H9 (cell line): Measurements from ENCODE around the gene EML1. TPM values are rescaled to one million over a fixed set of nuclear protein-coding genes. Genes with fewer than 3 reads are reported as not detected.
A peak's percentile ranks its signal among the peaks of the same experiment; 100 is the strongest.

Experiments
- DNase-seq: peaks from one replicate; pipeline ENCODE4 v3.0.0-alpha.2; 2017
- H2AFZ ChIP-seq: one replicate; pipeline ENCODE4 v1.6.1; 2013; ENCODE audit warnings: mild to moderate bottlenecking, low read length, control low read depth, moderate library complexity
- H2AK5ac ChIP-seq: 2 replicates; pipeline ENCODE4 v1.6.1; 2013; ENCODE audit warnings: low read length, control low read depth, mixed read lengths; ENCODE audit not compliant: insufficient read length
- H2BK120ac ChIP-seq: one replicate; pipeline ENCODE4 v1.6.1; 2013; ENCODE audit warnings: low read depth, mild to moderate bottlenecking, low read length, control low read depth, inconsistent platforms; ENCODE audit not compliant: poor library complexity, severe bottlenecking
- H2BK12ac ChIP-seq: 2 replicates; pipeline ENCODE4 v1.6.1; 2013; ENCODE audit warnings: low read length, control low read depth, mixed read lengths, low read depth; ENCODE audit not compliant: insufficient read length
- H2BK15ac ChIP-seq: 2 replicates; pipeline ENCODE4 v1.6.1; 2013; ENCODE audit warnings: low read depth, low read length, control low read depth
- H2BK20ac ChIP-seq: one replicate; pipeline ENCODE4 v1.6.1; 2013; ENCODE audit warnings: low read depth, mild to moderate bottlenecking, low read length, control low read depth, inconsistent platforms; ENCODE audit not compliant: poor library complexity, severe bottlenecking
- H2BK5ac ChIP-seq: 2 replicates; pipeline ENCODE4 v1.6.1; 2013; ENCODE audit warnings: low read length, control low read depth, mixed read lengths; ENCODE audit not compliant: insufficient read length
- H3K14ac ChIP-seq: 2 replicates; pipeline ENCODE4 v1.6.1; 2013; ENCODE audit warnings: low read length, control low read depth; ENCODE audit not compliant: insufficient read depth
- H3K18ac ChIP-seq: 2 replicates; pipeline ENCODE4 v1.6.1; 2013; ENCODE audit warnings: low read depth, mild to moderate bottlenecking, mixed read lengths, low read length, control low read depth; ENCODE audit not compliant: insufficient read length
- H3K23ac ChIP-seq: 2 replicates; pipeline ENCODE4 v1.6.1; 2013; ENCODE audit warnings: low read length, control low read depth, mixed read lengths, low read depth; ENCODE audit not compliant: insufficient read length
- H3K23me2 ChIP-seq: 2 replicates; pipeline ENCODE4 v1.6.1; 2013; ENCODE audit warnings: low read depth, mild to moderate bottlenecking, mixed read lengths, low read length, control low read depth; ENCODE audit not compliant: insufficient read length, poor library complexity, severe bottlenecking
- H3K27ac ChIP-seq: 2 replicates; pipeline ENCODE4 v1.5.1; 2013; ENCODE audit warnings: low read length, control low read depth, mixed read lengths, low read depth; ENCODE audit not compliant: insufficient read length
- H3K27me3 ChIP-seq: 2 replicates; pipeline ENCODE4 v1.6.1; 2013; ENCODE audit warnings: low read length, control low read depth, inconsistent platforms; ENCODE audit not compliant: insufficient read depth
- H3K4ac ChIP-seq: 2 replicates; pipeline ENCODE4 v1.6.1; 2013; ENCODE audit warnings: low read depth, mild to moderate bottlenecking, control low read depth, inconsistent platforms, low read length, moderate library complexity
- H3K4me1 ChIP-seq: 2 replicates; pipeline ENCODE4 v1.6.1; 2013; ENCODE audit warnings: low read length, control low read depth, inconsistent platforms; ENCODE audit not compliant: insufficient read depth
- H3K4me2 ChIP-seq: 2 replicates; pipeline ENCODE4 v1.6.1; 2013; ENCODE audit warnings: low read length, control low read depth, mixed read lengths; ENCODE audit not compliant: insufficient read length, insufficient read depth
- H3K56ac ChIP-seq: 2 replicates; pipeline ENCODE4 v1.6.1; 2013; ENCODE audit warnings: low read depth, mild to moderate bottlenecking, mixed read lengths, low read length, control low read depth; ENCODE audit not compliant: insufficient read length
- H3K79me1 ChIP-seq: 2 replicates; pipeline ENCODE4 v1.6.1; 2013; ENCODE audit warnings: low read depth, mild to moderate bottlenecking, moderate library complexity, low read length, control low read depth, inconsistent platforms; ENCODE audit not compliant: insufficient read depth, poor library complexity, severe bottlenecking
- H3K79me2 ChIP-seq: 2 replicates; pipeline ENCODE4 v1.6.1; 2013; ENCODE audit warnings: low read length, control low read depth, inconsistent platforms; ENCODE audit not compliant: insufficient read depth
- H3K9ac ChIP-seq: 2 replicates; pipeline ENCODE4 v1.6.1; 2013; ENCODE audit warnings: low read length, control low read depth, mixed read lengths; ENCODE audit not compliant: insufficient read length; ENCODE audit errors: extremely low read depth
- H3K9me3 ChIP-seq: one replicate; pipeline ENCODE4 v1.6.1; 2013; ENCODE audit warnings: low read depth, low read length, inconsistent platforms; ENCODE audit not compliant: control insufficient read depth
- H3T11ph ChIP-seq: one replicate; pipeline ENCODE4 v1.6.1; 2013; ENCODE audit warnings: mild to moderate bottlenecking, low read length, control low read depth, inconsistent platforms
- H4K20me1 ChIP-seq: one replicate; pipeline ENCODE4 v1.6.1; 2013; ENCODE audit not compliant: control insufficient read depth, insufficient read length, insufficient read depth
- H4K5ac ChIP-seq: 2 replicates; pipeline ENCODE4 v1.6.1; 2013; ENCODE audit warnings: low read depth, mild to moderate bottlenecking, mixed read lengths, low read length, control low read depth; ENCODE audit not compliant: insufficient read length
- H4K8ac ChIP-seq: replicated peaks from 2 replicates; pipeline ENCODE4 v1.6.1; 2013; ENCODE audit warnings: low read length, control low read depth, mixed read lengths, low read depth; ENCODE audit not compliant: insufficient read length
- H4K91ac ChIP-seq: 2 replicates; pipeline ENCODE4 v1.6.1; 2013; ENCODE audit warnings: low read depth, mild to moderate bottlenecking, moderate library complexity, mixed read lengths, low read length, control low read depth; ENCODE audit not compliant: insufficient read length
- H3K27ac Mint-ChIP-seq, 3 experiments: 2 replicates in 2 of 3; 3 replicates in 1 of 3; pipeline ENCODE4 v1.8.0; 2020 to 2021; ENCODE audit warnings: mixed read lengths in 3 of 3, mild to moderate bottlenecking in 1 of 3, moderate library complexity in 1 of 3
- H3K27me3 Mint-ChIP-seq: 2 replicates; pipeline ENCODE4 v1.8.0; 2021; ENCODE audit warnings: low read depth, mild to moderate bottlenecking, moderate library complexity, mixed read lengths
- H3K36me3 Mint-ChIP-seq, 3 experiments: 2 replicates in 2 of 3; 3 replicates in 1 of 3; pipeline ENCODE4 v1.8.0; 2020 to 2021; ENCODE audit warnings: low read depth in 3 of 3, mixed read lengths in 3 of 3; ENCODE audit not compliant: insufficient read depth in 1 of 3
- H3K4me1 Mint-ChIP-seq, 2 experiments: 2 replicates each; pipeline ENCODE4 v1.8.0; 2020; ENCODE audit warnings: mixed read lengths in 2 of 2
- H3K4me3 Mint-ChIP-seq, 2 experiments: 2 replicates in 1 of 2; 3 replicates in 1 of 2; pipeline ENCODE4 v1.8.0; 2020 to 2021; ENCODE audit warnings: mild to moderate bottlenecking in 2 of 2, mixed read lengths in 2 of 2, moderate library complexity in 1 of 2
- H3K9me3 Mint-ChIP-seq, 2 experiments: 2 replicates in 1 of 2; 3 replicates in 1 of 2; pipeline ENCODE4 v1.8.0; 2020; ENCODE audit warnings: mild to moderate bottlenecking in 2 of 2, mixed read lengths in 2 of 2, moderate library complexity in 1 of 2
- WGBS: extraction: QIAGEN DNeasy Blood & Tissue Kit; methylation state at CpG from one replicate; pipeline ENCODE4 v1.1.7; 2013; ENCODE audit warnings: missing lambda C conversion rate, low lambda C conversion rate, mixed read lengths; ENCODE audit not compliant: insufficient read length; ENCODE audit errors: extremely low coverage; 5-methylcytosine and 5-hydroxymethylcytosine counted together
- total RNA-seq: library from RNA; stranded (reverse); gene quantifications from 2 replicates; pipeline ENCODE4 v1.2.1, GENCODE V29; 2021
- TF ChIP-seq, protein P1 (sequence below): fragments of 200-600 bp; sonication (generic); conservative IDR thresholded peaks from 3 replicates; pipeline ENCODE4 v1.8.0; 2021; ENCODE audit warnings: antibody characterized with exemption, mild to moderate bottlenecking

Gene EML1
- total RNA-seq, 1 experiment from 2014 or later = 16.7 TPM

GRCh38 chr14:99821519-99822508 lies 28.6 kb downstream of the EML1 start:
- H3K23ac ChIP-seq = no peak overlapping the region
- no peak overlapping the region for H3K4me2 ChIP-seq
- H3K4me1 ChIP-seq = peaks cover 6% of the 10 kb centered on the region; the same call in 1 of the 2 replicates
- no peak overlapping the region for H2AFZ ChIP-seq
- no peak overlapping the region for H4K91ac ChIP-seq
- no peak overlapping the region for H2BK12ac ChIP-seq
- H4K8ac ChIP-seq = no peak overlapping the region
- no peak overlapping the region for H3K14ac ChIP-seq
- peaks cover 0 to 3% (median 0%) of the 10 kb centered on the region in 3 experiments; a peak in 1 of 7 replicates for H3K36me3 Mint-ChIP-seq
- H3K9me3 ChIP-seq = no peaks in the 10 kb centered on the region
- H2BK120ac ChIP-seq = no peak overlapping the region
- no peaks in the 10 kb centered on the region for H3K79me1 ChIP-seq
- TF ChIP-seq, protein P1, sequence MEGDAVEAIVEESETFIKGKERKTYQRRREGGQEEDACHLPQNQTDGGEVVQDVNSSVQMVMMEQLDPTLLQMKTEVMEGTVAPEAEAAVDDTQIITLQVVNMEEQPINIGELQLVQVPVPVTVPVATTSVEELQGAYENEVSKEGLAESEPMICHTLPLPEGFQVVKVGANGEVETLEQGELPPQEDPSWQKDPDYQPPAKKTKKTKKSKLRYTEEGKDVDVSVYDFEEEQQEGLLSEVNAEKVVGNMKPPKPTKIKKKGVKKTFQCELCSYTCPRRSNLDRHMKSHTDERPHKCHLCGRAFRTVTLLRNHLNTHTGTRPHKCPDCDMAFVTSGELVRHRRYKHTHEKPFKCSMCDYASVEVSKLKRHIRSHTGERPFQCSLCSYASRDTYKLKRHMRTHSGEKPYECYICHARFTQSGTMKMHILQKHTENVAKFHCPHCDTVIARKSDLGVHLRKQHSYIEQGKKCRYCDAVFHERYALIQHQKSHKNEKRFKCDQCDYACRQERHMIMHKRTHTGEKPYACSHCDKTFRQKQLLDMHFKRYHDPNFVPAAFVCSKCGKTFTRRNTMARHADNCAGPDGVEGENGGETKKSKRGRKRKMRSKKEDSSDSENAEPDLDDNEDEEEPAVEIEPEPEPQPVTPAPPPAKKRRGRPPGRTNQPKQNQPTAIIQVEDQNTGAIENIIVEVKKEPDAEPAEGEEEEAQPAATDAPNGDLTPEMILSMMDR = no peak
- H2BK20ac ChIP-seq = no peak overlapping the region
- no peak overlapping the region for H3K18ac ChIP-seq
- no peaks in the 10 kb centered on the region for H3K79me2 ChIP-seq
- H2BK5ac ChIP-seq = no peak overlapping the region
- no peaks in the 10 kb centered on the region for H3K27me3 ChIP-seq
- no peak overlapping the region for H3K27ac Mint-ChIP-seq
- no peaks in the 10 kb centered on the region for H3K27me3 Mint-ChIP-seq
- H3K56ac ChIP-seq = no peak overlapping the region
- DNase-seq = peak; percentile 18
- no peak overlapping the region for H3K9ac ChIP-seq
- no peak overlapping the region for H2BK15ac ChIP-seq
- H3K9me3 Mint-ChIP-seq = no peaks in the 10 kb centered on the region
- no peak overlapping the region for H3T11ph ChIP-seq
- H3K4ac ChIP-seq = no peak overlapping the region
- peaks cover 29 to 30% of the 10 kb centered on the region in 2 experiments for H3K4me1 Mint-ChIP-seq
- no peak overlapping the region for H4K5ac ChIP-seq
- no CpG with 5 or more reads among the region's 8 CpGs for WGBS
- H3K23me2 ChIP-seq = no peaks in the 10 kb centered on the region
- no peak overlapping the region for H3K27ac ChIP-seq
- no peak overlapping the region for H3K4me3 Mint-ChIP-seq
- no peaks in the 10 kb centered on the region for H4K20me1 ChIP-seq
- H2AK5ac ChIP-seq = no peak overlapping the region
